ENCODE measurements around the gene AP1G2.

Gene AP1G2

DNA sequence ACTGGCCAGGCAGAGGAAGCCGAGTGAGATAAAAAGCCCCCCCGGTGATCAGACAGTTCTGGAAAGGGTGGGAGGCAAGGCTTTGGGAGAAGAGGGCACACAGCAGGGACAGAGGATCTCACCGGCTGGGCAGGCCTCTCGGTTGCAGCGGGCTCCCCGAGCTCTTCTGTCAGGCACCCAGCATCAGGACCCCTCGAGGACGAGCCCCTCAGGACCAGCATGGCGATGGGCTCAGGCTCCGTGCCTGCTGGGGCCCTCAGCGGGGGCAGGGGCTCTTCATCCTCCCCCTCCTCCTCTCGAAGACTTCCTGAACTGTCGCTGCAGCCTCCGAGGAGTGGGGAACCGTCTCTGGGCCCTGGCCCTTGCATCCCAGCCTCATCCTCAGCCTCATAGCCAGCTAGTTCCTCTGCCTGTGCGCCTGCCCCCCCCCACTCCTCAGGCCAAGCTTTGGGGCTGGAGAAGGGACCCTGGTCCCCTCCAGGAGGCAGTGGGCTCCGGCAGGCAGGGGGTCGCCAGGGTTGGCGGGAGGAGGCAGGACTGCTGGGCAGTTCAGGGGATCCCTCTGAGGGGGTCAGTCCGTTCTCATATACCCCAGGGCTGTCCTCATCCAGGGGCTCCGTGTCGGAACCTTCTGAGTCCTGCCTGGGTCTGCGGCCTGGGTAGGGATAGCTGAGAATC, 3.4 kb upstream of the AP1G2 start:
- DNase-seq = no peak

DNA sequence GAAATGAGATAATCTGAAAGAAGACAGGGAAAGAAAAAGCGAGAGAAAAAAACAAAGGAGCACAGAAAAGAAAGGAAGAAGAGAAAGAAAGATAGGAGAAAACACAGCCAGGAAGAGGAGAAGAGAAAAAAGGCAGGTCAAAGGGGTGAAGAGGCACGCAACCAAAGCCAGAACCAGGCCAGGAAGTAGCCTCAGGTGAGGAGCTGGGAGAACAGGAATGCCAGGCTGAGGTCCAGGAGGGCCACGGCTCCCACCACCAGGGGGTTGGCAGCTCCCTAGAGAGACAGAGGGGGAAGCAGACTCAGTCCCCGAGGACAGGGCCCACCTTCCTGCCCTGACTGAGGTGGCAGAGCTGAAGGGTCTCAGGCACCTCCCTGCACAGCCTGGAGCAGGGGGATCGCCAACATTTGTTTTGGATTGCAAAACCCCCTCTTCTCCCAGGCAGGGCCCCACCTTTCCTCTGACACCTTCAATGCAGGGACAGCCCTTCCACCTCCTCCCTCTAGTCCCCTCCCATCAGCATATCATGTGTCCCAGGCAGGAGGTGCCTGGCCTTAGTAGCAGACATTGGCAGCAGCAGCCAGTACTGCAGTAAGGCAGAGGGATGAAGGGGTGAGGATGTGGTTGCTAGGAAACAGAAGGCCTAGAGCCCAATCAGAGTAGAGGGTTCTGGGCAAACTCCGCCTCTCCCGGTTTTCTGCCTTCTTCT, 2.0 kb upstream of the AP1G2 start:
- DNase-seq = no peak

DNA sequence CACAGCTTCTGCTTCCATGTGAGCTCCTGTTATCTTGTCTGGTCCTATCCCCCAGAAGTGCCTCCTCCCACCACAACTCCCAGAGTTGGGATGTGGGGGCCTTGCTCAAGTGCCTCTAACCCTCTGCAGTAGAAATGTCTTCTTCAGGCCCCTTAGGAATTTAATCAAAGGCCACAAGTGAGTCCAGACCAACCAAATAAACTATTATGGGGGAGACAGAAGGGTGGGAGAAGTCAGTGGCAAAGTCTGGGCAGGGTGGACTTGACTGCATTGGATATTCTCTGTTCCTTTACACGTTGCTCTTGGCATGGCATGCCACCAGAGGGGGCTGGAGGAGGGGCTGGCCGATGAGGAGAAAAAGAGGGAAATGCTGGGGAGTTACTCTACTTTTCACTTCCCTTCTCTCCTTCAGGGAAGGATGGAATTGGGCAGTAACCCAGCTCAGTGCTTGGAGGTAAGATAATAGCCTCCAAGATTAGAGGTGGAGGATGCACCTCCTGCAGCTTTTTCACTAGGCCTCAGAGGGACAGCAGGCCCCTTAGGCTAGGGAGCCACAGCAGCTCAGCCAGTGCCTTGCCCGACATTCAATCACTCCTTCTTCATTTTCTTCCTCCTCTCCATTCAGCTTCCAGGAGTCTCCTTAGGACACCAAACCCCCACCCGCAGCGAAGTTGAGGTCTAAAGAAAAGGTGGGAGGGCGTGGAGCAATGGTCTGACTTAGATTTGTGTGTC, 1.2 kb upstream of the AP1G2 start:
- DNase-seq = no peak

DNA sequence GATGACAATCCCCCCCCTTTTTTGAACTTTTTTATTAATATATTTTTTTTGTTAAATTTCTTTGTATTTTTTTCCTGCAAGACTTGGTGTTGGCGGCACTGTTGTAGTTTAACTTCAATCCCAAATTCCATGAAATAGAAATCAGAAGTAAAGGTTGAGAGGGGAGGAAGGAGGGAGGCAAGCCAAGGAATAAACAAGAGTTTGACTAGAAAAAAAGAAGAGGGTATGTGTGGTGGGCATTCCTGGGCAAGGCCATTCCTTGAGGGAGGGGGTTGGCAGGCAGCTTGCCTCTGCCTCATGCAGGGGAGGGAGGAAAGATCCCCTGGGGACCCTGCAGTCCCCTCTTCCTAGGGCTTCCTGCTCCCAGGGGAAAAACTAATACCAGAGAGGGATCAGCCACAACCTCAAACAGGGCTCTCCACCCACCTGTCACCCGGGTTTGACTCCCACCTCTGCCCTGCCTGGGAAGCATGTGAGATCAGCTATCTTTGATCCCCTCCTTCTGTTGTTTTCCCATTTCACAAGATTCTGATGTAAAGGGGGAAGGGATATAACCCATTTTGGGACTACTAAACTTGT, 519 bp upstream of the AP1G2 start:
- no peak for DNase-seq

DNA sequence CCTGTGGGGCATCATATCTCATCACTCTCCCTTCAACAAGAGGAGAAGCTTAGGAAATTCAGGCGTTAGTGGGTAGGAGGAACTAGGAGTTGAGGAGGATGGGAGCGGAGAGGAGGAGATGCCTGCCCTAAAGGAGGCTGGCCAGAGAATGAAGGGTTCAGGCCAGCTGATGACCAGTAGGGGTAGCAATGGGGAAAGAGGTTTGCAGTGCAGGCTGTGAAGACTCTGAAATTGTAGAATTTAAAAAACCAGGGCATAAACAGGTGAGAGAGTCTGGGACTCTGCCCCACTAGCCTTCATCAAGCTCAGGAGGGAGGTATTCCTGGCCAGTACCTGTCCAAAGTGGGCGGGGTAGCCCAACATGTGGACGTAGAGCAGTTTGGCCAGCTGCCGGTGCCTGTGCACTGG, 809 bp downstream of the AP1G2 start:
- no peak for DNase-seq

DNA sequence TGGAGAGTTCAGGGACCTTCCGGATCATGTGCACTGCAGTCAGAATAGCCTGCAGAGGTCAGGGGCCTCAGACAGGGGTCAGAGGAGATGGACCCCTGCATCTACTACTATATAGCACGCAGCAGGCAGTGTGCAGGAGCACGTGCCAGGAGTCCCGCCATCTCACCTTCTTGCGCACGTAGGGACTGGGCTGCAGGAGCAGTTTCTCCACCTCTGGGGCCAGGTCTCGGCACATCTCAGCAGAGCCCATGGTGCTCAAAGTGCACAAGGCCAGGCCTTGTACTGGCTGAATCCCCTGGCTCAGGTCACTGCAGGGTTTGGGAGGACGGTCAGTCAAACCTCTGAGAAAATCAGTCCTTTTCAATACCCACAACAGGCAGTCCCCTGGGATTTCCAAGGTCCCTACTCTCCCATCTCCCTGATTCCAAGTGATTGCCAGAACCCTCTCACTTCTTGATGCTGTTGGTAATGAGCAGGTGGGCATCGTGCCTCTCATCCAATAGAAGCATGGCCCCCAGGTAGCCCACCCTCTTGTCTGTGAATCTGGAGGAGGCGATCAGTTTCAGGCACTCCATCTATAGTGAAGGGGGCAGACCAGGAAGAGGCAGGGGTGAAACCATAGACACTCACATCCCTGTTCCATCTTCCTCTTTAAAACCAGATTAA, 1.3 kb downstream of the AP1G2 start:
- no peak for DNase-seq

DNA sequence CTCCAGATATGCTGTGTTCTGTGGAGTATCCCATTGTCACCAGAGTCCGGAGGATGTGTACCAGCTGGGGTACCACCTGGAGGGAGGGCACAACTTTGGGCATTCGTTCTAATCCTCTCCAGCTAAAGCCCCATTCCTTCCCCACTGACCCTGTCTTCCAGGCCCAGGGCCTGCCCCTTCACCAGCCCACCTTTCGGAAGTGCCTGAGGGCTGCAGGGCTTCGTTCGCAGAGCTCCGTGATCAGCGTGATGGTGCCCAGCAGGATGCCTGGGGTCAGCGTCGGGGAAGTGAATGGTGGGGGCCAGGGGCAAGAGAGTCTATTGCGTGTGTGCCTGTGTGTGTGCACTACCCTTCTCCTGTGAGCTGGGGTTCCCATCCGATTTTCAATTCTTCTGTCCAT, 2.0 kb downstream of the AP1G2 start:
- no peak for DNase-seq

DNA sequence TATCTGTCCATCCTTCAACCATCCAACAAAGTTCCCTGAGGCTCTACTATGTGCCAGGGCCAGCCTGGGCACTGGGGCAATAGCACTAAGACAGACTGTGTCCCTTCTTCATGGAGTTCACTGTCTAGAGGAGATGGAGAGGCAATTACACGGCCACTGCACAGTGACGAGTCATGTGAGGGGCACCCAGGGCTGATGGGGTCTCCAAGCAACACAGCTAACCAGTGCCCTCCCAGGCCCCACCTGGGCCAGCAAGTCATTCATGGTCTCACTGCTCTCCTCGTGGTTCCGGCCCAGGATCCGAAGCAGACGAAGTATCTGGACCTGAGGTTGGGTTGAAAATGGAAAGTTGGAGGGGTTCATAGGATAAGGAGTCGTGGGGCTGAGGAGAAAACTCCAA, 2.7 kb downstream of the AP1G2 start:
- no peak for DNase-seq

DNA sequence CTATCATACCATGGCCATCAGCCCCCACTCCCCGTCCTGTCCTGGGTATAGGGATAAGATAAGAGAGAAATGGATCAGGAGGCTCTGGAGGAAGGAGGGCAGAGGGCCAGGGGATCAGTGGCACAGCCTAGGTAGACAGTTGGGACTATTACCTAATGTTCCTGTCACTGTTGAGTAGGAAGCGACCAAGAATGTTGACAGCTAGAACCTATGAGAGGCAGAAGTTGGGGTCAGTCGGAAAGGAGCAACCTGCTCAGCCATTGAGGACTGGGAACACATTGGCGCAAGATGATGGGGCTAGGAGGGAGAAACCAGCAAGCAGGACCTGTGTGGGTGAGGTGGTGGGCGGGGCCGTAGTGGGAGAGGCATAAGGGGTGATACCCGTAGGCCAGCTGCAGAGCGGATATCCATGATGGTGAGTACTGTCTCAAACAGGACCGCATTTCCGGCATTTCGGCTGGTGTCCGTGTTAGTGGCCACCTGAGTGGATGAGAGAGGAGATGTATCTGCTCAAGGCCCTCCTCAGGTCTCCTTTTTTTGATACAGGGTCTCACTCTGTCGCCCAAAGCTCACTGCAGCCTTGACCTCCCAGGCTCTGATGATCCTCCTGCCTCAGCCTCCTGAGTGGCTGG, 3.3 kb downstream of the AP1G2 start:
- DNase-seq = no peak

DNA sequence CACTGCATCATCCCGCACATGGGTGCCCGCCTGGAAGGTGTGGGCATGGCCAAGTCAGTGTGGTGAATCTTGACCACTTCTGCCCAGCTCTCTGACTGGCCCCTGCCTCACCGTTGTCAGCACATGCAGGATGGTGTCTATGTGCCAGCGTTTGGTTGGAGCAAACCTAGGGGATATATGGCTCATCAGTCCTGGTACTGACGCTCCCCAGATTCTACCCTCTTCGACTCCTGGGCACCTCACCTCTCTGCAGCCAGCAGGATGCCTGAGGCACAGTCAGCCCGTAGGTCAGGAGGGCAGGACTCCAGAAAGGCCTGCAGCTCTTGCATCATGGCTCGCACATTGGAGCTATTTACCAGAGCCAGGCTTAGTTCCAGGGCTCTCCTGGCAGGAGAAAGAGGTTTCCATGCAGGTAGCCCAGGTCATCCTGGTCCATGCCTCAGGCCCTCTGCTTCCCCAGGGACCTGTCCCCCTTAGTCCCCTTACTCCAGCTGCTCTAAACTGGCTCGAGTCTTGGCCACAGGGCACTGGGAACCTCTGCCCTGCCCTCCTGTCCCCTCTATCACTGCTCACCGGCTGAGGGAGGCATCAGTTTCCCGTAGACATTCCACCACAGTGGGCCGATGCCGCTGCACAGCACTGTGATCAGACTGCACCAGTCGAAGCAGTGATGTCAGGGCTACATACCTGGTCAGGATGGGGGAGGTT, 4.0 kb downstream of the AP1G2 start:
- DNase-seq = no peak

DNA sequence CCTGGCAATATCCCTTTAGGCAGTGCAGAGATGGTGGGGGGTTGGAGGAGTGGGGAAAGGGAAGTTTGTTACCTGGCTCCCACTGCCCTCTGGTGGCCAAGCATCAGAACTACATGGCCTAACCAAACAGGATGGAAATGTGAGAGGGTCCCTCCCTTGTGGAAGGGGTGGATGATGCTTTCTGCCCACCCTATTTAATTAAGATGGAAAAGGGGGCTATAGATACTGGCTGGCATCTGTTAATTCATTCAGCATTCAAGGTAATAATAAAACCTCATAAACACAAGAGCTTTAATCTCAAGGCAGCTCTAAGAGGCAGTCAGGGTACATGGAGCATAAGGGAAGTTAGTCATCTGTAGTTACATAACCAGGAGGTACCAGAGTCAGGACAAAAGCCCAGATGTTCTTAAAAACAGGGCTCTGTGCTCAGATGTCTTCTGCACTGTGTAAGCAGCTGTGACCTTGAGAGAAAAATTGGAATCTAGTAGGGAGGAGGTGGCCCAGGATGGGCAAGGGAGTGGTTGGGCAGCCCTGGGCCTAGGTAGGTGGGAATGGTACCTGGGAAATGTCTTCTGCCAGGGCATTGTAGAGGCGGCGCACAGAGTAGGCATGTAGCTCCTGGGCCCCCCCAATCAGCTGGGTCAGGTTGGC, 4.6 kb downstream of the AP1G2 start:
- DNase-seq = no peak

DNA sequence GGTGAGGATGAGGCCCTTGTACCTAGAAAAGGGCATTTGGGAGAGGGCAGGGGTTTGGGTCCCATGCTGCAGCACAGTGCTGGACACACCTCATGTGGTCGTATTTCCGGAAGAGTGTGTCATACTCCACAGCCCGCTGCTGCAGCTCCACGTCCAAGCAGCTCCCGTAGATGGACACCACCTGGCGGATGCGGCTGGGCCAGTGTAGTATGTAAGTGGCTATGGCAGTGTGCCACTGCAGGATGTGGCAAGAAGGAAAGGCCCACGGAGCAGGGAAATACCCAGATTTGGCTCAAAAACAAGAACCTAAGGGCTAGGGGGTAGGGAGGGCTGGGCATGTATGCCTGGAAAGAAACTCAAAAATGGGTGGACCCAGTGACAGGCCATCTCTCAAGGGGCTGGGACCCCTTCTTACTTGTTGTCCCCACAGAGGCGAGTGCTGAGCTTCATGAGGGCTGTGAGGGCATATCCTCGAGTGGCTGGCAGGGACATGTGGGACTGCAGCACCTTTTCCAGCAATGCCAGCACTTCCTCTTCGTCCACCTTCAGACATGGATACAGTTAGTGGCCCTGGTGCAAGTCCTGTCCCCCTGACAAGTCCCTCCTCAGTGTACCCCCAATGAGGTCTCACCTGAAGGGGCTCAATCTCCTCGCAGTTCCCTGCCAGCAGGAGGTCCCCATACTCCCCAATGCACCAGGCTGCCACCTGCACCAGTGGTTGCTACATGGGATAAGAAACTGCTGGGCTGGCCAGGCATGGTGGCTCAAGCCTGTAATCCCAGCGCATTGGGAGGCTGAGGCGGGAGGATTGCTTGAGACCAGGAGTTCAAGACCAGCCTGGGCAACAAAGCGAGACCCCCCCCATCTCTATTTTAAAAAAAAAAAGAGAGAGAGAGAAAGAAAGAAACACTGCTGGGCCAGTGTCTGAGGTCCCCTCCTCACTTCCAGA, 5.4 kb downstream of the AP1G2 start:
- DNase-seq = no peak

DNA sequence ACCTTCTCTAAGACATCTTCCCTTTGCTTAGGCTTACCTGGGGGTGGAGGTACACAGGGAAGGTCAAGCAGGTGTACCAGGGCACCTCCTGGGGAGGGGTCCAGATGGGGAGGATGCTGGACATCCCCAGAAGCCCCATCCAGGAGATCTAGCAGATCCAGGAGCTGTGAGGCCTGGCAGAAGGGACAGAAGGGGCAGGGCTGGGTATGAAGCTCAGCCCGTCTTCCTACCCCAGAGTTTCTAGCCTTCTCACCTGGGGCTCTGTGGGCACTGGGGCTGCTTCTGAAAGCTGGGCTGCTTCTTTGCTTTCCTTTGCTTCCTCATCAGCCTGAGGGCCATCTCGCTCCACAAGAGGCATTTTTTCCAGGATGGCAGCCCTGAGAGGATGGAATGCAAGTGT, 6.3 kb downstream of the AP1G2 start:
- no peak for DNase-seq

DNA sequence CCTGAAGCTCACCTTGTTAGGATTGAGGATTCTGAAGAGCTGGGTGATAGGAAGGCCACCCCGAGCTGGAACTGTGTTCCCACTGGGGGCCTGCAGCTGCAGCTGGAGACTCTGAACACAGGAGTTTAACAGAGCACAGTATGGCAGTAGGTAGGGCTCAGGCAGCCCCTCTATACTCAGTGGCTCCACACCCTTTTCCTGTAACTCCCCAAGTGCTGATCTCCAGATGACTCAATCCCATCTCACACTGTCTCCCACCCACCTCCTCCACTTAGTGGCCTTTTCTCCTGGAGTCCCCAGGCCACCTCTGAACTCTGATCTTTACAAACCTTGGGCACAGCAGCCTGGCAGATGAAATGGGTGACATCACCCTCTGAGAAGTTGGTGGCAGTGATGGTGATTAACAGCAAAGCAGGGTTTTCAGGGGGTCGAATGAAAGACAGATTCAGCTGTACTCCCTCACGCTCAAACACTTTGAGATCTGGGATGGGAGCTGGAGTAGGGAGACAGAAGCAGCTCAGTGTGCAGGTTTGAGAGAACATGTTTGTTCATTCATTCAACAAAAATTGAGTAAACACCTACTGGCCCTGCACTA, 7.6 kb downstream of the AP1G2 start:
- DNase-seq = no peak

DNA sequence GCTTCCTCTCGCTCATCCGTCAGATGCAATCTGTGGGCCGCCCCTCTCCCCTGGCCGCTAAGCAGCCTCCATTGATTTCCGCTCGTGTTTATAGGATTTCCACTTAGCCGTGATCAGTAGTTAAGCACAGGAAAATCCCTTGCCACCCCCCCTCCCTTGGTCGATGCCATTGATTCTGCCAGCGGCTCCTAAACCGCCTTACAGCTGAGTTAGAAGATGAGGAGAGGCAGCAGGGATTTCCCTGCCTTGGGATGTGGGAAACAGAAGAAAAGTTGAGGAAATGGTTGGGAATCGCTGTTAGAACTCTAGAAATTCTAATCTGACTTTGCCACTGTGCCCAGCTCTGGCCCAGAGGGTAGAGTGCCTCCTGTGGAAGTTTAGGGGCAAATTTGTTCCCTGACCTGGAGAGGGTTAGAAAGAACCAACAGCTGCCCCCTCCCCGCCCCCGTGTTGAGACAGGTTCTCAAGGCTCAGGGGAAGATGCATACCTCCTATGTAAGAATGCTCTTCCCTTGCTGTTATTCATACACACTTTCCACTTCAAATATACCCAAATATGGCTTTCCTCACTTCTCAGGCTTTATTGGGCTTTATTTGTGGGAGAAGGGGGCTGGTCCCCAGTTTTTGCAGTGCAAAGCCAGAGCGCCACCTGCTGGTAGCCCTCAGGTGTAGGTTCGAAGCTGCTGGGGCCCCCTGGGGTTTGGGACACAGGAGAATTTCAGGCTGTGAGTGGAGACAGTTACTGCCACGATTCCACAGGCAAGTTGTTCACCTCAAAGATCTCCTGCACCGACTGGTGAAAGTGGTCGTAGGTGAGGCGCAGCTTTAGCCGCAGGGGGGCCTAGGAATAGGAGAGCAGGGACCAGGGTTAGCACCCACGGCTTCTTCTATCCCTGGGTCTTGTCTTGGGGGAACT, 8.3 kb downstream of the AP1G2 start:
- no peak for DNase-seq

DNA sequence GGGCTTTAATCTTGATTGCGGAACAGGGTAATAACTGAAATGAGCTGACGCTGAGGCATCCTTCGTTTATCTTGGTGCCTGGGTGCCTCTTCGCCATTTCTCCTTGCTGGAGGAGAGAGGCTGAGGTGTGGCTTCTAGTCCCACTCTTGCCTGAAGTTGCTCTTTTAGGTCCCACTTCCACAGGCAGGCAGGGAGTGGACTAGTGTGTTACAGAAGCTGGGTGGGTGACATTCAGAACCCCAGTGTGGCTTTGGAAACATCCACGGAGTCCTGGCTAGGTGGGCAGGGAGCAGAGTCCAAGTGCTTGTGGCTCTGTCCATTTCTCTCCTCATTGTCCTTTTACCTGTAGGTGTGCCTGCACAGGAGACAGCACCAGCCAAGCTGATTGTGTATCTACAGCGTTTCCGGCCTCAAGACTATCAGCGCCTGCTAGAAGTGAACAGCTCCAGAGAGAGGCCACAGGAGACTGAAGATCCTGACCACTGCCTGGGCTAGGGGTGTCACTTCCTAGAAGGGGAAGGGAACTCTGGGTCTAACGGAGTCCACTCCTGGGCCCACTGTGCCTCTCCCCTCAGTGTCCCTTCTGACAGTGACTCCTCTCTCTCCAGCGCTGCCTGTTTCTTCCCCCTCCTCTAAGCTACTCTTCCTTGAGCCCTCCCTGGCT, 9.1 kb downstream of the AP1G2 start:
- no peak for DNase-seq

DNA sequence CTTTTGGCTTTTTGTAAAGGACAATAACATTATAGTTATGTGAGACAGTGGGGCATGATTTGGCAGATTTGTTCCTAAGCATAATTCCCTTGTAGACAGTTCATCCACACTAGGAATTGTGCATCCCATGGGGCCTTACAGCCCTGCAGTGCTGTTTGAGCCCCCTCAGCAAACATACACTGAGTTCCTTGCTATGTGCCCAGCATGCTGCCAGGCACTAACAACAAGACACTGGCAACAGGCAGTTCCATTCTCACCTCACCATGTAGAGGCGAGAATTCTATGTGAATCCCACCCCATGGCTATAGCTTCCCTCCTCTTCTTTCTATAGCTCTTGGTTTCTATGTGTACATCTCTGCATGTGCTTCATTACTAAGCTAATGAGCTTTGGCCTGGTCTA, 9.6 kb downstream of the AP1G2 start:
- no peak for DNase-seq

DNA sequence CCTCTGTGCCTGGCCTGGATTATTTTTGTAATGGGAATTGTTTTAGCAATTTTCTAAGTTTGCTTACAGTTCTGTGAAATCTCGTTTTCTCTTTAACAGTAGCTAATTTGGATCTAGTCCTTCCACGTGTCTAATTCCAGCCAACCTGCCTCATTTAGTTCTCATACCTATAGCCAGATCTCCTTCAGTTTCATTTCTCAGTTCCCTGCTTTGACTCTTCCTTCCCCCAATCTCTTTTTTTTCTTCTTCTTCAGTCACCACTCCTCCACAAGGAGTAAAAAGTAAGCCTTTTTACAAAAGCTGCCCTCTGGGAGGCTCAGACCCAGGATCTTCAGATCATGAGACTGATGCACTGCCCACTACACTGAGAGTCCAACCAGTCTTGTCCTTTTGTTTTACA, 10.1 kb downstream of the AP1G2 start:
- no peak for DNase-seq
